Activated CD4-positive, alpha-beta T cell treated with anti-CD3 and anti-CD28 coated beads, Interleukin-2, amount 10 ng/mL, durations not matched to agents 7 days and 5 days (primary cell): ENCODE results near the gene MFRP. TPM values are rescaled to one million over a fixed set of nuclear protein-coding genes. Genes with fewer than 3 reads are reported as not detected.

Experiments used
- CTCF ChIA-PET: fragments of 350-600 bp; sonication (Branson Sonifier 250); formaldehyde crosslinking; loops from one replicate; lab custom pipeline; 2021; ENCODE audit warnings: antibody characterized with exemption; lab: Charles Lee
- POLR2A ChIA-PET: fragments of 350-600 bp; sonication (Branson Sonifier 250); formaldehyde crosslinking; loops from one replicate; lab custom pipeline; 2021; ENCODE audit warnings: antibody characterized with exemption; lab: Charles Lee
- DNase-seq: peaks from one replicate; pipeline ENCODE4 v3.0.0-alpha.2; 2020
- H3K27ac Mint-ChIP-seq: one replicate; pipeline ENCODE4 v1.8.0; 2021; ENCODE audit warnings: mild to moderate bottlenecking, moderate library complexity, mixed read lengths
- H3K27me3 Mint-ChIP-seq: one replicate; pipeline ENCODE4 v1.8.0; 2021; ENCODE audit warnings: mixed read lengths
- H3K36me3 Mint-ChIP-seq: one replicate; pipeline ENCODE4 v1.8.0; 2021; ENCODE audit warnings: low read depth, mixed read lengths
- H3K4me1 Mint-ChIP-seq: one replicate; pipeline ENCODE4 v1.8.0; 2021; ENCODE audit warnings: mixed read lengths
- H3K4me3 Mint-ChIP-seq: one replicate; pipeline ENCODE4 v1.8.0; 2021; ENCODE audit warnings: mild to moderate bottlenecking, moderate library complexity, mixed read lengths
- H3K9me3 Mint-ChIP-seq: one replicate; pipeline ENCODE4 v1.8.0; 2021; ENCODE audit warnings: mixed read lengths
- total RNA-seq, 2 experiments: library from RNA; stranded (reverse); gene quantifications; one replicate each; pipeline ENCODE4 v1.2.3, GENCODE V29; 2021

MFRP gene
- total RNA-seq, 2 experiments from 2014 or later = not detected

DNA sequence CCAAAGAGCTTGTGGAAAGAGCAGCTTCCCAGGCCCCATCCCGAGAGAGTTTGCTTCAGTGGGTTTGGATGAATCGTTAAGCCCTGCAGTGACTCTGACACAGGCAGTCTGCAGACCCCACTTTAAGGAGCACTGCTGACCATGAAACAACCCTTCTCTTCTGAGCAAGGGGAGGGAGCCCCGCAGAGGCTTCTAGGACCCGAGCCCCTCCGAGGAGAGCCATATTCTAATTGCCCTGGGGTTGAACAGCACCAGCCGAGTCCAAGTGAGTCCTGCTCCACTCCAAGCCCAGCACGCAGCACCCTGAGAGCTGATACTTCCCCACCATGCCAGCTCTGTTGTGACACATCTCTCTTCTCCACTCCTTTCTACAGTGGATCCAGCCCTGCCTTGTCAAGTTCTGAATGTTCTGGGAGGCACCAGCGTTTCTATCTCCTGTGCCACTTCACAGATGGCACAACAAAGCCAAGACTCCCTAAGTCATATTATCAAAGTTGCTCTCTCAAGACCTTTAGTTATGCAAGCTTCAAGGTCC, 24.6 kb upstream of the MFRP start:
- Mint-ChIP-seq H3K27ac (no peak overlapping the region), H3K9me3 (no peaks in the 10 kb centered on the region), H3K27me3 (peaks cover 9% of the 10 kb centered on the region), H3K4me3 (no peak overlapping the region), H3K36me3 (no peaks in the 10 kb centered on the region), H3K4me1 (peaks cover 10% of the 10 kb centered on the region)
- CTCF ChIA-PET = interaction anchor here (0.8 to 11.3 kb wide), 5 partner anchors 8 to 27 kb away, joined by 3 to 99 read pairs (median 3); partner anchors contain the start of gene USP2
- DNase-seq = no peak
- POLR2A ChIA-PET = no interaction called here

DNA sequence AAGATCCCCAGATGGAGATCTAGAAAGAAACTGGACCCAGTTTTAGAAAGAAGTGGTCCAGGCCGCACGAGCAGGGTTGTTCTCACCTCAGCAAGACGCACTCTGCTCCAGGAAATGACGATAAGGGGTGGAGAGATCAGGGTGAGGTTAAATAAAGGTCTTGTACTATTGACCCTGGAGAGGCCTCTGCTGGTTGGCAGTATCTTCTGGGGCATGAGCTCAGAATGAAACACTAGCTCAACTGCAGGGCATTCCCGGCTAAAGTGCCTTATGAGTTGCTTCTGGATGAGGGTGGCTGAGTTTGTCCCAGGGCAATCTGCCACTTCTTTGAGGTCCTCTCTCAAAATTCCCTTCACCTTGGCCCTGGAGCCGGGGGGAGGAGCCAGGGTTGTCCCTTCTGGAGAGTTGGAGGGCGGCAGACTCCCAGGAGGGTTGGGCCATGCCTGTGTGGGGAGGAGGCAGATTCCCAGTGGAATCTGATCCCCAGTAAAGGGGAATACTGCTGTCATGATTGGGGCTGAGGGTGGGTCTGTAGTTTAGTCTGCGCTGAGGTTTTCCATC, 24.1 kb upstream of the MFRP start:
- H3K4me1 Mint-ChIP-seq = peaks cover 10% of the 10 kb centered on the region
- ChIA-PET CTCF (interaction anchor here (0.7 to 11.3 kb wide), 7 partner anchors 9 to 27 kb away, joined by 3 to 99 read pairs (median 3); partner anchors contain the start of gene USP2), POLR2A (no interaction called here)
- no peak for DNase-seq
- H3K36me3 Mint-ChIP-seq = no peaks in the 10 kb centered on the region
- H3K27ac Mint-ChIP-seq = no peak overlapping the region
- H3K4me3 Mint-ChIP-seq = no peak overlapping the region
- H3K27me3 Mint-ChIP-seq = peaks cover 10% of the 10 kb centered on the region
- no peaks in the 10 kb centered on the region for H3K9me3 Mint-ChIP-seq

DNA sequence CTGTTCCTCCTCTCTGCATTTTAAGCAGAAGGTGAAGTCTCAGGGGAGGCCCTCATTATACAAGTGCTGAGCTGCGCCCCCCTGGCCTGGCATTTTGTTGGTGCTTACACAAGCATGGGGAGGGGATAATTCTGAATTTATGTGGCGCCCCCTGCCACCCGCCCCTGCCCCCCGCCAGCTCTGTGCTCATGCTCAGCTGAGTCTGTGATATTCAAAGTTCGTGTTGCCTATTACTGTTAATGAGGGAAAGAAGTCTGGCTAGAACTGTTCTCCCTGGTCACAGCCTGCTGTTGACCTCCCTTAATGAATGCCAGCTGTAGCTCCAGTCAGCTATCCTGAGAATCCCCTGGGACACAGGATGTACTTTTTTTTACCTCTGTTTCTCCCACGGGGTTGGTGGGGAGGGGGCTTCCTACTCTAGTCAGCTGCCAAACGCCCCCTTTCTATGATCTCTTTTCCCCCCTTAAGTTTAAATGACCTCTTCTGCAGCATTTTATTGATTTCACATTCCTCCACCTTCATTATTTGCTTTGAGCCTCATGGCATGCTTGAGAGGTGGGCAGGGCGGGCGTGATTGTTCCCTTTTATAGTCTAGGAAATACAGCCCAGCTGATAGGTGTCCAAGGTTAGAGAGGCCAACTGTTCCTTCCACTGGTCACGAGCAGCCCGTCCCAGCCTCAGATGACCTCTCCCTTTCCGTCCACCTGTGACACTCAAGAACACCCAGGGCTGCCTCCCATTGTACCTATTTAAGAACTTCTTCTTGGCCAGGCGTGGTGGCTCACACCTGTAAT, 22.8 kb upstream of the MFRP start:
- no peaks in the 10 kb centered on the region for H3K9me3 Mint-ChIP-seq
- CTCF ChIA-PET = interaction anchor here (11.3 kb wide), 1 partner anchor 12 kb away, joined by 99 read pairs; no protein-coding TSS in a partner anchor
- H3K36me3 Mint-ChIP-seq = peaks cover 2% of the 10 kb centered on the region
- POLR2A ChIA-PET = no interaction called here
- DNase-seq = no peak
- H3K27ac Mint-ChIP-seq = no peak overlapping the region
- H3K27me3 Mint-ChIP-seq = peaks cover 23% of the 10 kb centered on the region
- no peak overlapping the region for H3K4me3 Mint-ChIP-seq
- peaks cover 15% of the 10 kb centered on the region for H3K4me1 Mint-ChIP-seq

DNA sequence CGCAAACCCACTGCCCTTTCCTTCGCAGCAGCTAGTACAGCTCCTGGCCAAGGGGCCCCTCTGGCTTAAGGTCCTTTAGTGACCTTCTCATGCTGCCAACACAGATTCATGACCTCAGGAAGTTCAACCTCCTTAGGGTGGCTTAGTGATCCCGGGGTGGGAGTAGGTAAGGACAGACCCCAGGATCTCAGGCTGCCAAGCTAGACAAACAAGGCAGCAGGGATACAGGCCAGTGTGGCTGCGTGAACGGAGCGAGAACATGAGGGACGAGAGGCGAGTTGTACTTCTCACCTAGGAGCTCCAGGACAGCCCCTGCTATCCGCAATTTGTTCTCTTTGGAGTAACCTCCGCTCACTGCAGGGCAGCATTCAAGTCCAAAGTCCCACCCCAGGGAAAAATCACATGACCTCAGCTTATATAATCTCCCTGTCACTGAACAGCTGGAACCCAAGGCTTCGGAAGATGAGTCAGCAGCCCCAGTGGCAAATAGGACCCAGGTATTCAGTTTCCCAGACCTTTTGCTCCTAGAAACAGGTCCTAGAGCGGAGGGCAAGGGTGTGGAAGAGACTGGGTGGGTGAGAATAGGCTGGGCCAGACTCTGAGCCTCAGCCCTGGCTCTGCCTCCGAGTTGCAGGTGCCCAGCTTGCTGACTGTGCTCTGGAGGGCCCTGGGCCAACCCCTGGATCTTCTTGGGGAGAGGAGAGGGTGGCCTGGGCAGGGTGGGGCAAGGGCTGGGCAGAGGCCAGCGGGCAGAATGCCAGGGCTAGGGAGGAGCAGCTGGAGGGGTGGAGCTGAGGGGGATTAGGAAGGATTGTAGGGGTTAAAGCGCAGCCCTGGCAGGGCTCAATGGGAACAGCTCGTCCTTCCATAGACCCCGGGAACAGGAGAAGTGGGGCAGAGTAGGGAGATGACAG, 21.9 kb upstream of the MFRP start:
- H3K9me3 Mint-ChIP-seq = no peaks in the 10 kb centered on the region
- no peak overlapping the region for H3K4me3 Mint-ChIP-seq
- H3K27me3 Mint-ChIP-seq = peaks cover 24% of the 10 kb centered on the region
- H3K36me3 Mint-ChIP-seq = peaks cover 2% of the 10 kb centered on the region
- H3K4me1 Mint-ChIP-seq = peaks cover 7% of the 10 kb centered on the region
- no peak overlapping the region for H3K27ac Mint-ChIP-seq
- POLR2A ChIA-PET = no interaction called here
- CTCF ChIA-PET = interaction anchor here (0.6 to 11.3 kb wide), 5 partner anchors 8 to 686 kb away, joined by 3 to 99 read pairs (median 4); partner anchors contain the start of gene USP2
- no peak for DNase-seq

DNA sequence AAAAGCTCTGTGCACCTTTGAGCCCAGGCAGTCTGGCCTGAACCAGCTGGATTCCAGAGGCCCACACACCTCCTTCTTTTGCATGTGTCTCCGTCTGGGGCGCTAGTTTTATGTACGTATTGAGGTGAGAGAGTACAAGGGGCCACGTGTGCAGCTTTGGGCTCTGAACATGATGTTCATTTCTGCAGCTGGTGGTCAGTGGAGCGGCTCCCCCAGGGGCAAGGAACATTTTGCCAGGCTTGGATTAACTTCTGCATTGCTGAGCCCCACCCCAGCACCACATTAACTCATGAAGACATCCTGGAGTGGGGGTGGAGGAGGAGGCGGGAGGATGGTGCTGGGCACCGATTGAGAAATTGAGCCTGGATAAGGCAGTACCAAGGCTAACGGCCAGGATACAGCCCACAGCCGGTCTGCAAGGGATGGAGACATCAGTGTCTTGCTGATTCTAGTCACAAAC, 21.2 kb upstream of the MFRP start:
- peaks cover 2% of the 10 kb centered on the region for H3K36me3 Mint-ChIP-seq
- no peak overlapping the region for H3K4me3 Mint-ChIP-seq
- H3K27me3 Mint-ChIP-seq = peaks cover 29% of the 10 kb centered on the region
- no peaks in the 10 kb centered on the region for H3K9me3 Mint-ChIP-seq
- ChIA-PET POLR2A (no interaction called here), CTCF (interaction anchor here (0.6 to 11.3 kb wide), 6 partner anchors 8 to 686 kb away, joined by 3 to 99 read pairs (median 4); partner anchors contain the start of gene USP2)
- no peak for DNase-seq
- H3K4me1 Mint-ChIP-seq = peaks cover 5% of the 10 kb centered on the region
- H3K27ac Mint-ChIP-seq = no peak overlapping the region

DNA sequence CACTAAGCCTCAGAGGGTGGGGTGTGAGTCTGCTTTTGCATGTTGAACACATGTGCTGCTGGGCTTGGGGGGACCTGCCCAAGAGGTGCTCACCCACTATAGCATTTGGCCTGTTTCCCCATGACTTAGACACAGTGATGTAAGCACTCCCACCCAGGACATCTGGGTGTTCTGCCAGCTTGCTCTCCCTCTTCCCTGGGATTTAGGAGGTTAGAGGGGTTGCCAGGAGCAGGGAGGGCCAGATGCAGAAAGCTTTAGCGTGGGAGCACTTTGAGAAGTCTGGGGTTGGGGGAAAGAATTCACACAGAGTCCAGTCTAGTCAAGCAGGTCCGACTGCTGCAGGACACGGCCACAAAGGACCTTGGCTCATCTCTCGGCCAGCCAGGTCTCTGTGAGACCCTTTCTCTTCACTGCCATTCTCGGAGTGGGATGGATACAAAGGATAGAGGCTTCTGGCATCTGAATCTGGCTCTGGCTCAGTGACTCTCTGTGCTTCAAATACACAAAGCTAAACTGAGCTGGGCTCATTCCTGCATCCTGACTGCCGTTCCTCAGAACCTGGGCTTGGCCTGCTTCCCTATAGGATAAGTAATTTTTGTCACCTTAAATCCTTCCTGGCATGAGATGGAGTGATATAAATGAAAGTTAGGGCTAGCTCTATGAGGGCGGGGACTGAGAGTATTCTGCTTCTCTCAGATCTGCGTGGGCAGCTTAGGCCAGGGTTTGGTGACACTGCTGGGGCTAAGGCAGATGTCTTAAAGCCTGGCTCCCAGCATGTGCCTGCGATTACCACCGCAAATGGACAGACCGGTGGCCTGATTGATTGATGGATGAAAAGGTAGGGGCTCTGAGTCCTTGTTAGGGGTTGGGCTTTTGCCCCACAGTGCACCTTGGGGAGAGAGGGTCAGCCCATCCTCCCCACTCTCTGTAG, 20.4 kb upstream of the MFRP start:
- POLR2A ChIA-PET = no interaction called here
- no peak for DNase-seq
- Mint-ChIP-seq H3K9me3 (no peaks in the 10 kb centered on the region), H3K4me3 (no peak overlapping the region), H3K27ac (no peak overlapping the region), H3K27me3 (peaks cover 36% of the 10 kb centered on the region), H3K4me1 (peaks cover 5% of the 10 kb centered on the region), H3K36me3 (peaks cover 2% of the 10 kb centered on the region)
- CTCF ChIA-PET = interaction anchor here (0.9 to 11.3 kb wide), 4 partner anchors 9 to 108 kb away, joined by 3 to 99 read pairs (median 4); partner anchors contain the start of gene USP2

DNA sequence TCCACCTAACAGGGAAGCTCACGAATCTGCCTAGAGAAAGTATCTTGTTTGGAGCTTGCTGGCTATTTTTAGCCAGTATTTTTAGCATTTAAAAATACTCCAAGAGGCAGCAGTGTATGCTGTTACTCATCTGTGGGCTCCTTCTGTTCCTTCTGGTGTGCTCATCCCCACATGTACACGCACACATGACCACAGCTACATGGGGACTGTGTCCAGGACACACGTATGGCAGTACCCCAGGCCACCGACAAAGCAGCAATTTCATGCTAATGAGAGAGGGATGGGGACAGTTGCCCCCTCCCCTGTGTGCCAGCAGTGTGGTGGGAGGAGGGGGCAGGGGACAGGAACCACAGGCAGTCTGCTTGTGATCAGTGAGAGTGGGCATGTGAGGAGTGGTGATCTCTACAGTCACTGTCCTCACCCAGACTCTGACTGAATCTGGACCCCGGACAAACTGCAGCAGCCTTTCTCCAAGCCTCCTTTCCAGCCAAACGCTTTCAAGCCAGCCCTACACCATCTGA, 18.6 kb upstream of the MFRP start:
- no peak overlapping the region for H3K27ac Mint-ChIP-seq
- no peak overlapping the region for H3K4me3 Mint-ChIP-seq
- peaks cover 2% of the 10 kb centered on the region for H3K36me3 Mint-ChIP-seq
- CTCF ChIA-PET = interaction anchor here (0.9 to 1.8 kb wide), 5 partner anchors 8 to 110 kb away, joined by 3 to 14 read pairs (median 4); no protein-coding TSS in a partner anchor
- POLR2A ChIA-PET = no interaction called here
- peaks cover 5% of the 10 kb centered on the region for H3K4me1 Mint-ChIP-seq
- H3K27me3 Mint-ChIP-seq = peaks cover 37% of the 10 kb centered on the region
- H3K9me3 Mint-ChIP-seq = no peaks in the 10 kb centered on the region
- DNase-seq = no peak

DNA sequence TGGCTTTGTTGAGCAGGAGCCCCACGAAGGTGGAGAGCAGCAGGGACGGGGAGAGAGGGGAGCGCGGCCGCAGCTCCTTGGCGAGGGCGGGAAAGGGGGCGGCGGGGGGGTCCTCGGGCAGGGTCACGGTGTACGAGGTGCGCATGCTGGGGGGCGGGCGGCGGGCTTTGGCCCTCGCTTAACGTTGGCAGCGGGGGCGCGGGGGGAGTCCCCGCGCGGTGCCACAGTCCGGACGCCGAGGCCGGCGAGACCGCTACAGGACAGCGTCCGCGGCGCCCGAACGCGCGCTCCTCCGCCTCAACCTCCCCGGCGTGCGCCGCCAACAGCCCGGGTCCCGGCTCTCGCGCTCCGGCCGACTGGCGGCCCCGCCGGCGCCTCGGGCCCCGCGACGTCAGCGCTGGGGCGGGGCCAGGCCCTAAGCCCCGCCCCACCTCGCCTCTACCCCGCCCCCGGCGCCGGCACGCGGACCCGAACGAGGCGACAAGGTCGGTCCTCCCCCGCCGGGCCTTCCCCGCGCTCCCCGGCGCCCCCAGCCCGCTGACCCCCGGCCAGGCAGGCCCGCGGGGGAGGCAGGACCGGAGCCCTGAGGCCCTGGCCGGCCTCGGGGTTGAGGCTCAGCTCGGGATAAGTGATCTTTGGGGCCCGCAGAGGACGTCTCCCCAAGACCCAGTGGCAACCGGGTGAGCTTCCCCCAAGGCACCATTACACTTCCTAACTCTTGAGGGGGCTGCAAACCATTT, 17.5 kb upstream of the MFRP start:
- Mint-ChIP-seq H3K9me3 (no peaks in the 10 kb centered on the region), H3K27me3 (peaks cover 37% of the 10 kb centered on the region), H3K27ac (no peak overlapping the region), H3K36me3 (peaks cover 2% of the 10 kb centered on the region), H3K4me1 (peaks cover 13% of the 10 kb centered on the region), H3K4me3 (peak overlapping the region; percentile 66)
- POLR2A ChIA-PET = no interaction called here
- CTCF ChIA-PET = interaction anchor here (0.9 to 1.8 kb wide), 7 partner anchors 8 to 111 kb away, joined by 3 to 14 read pairs (median 4); no protein-coding TSS in a partner anchor
- DNase-seq = peak; percentile 45

DNA sequence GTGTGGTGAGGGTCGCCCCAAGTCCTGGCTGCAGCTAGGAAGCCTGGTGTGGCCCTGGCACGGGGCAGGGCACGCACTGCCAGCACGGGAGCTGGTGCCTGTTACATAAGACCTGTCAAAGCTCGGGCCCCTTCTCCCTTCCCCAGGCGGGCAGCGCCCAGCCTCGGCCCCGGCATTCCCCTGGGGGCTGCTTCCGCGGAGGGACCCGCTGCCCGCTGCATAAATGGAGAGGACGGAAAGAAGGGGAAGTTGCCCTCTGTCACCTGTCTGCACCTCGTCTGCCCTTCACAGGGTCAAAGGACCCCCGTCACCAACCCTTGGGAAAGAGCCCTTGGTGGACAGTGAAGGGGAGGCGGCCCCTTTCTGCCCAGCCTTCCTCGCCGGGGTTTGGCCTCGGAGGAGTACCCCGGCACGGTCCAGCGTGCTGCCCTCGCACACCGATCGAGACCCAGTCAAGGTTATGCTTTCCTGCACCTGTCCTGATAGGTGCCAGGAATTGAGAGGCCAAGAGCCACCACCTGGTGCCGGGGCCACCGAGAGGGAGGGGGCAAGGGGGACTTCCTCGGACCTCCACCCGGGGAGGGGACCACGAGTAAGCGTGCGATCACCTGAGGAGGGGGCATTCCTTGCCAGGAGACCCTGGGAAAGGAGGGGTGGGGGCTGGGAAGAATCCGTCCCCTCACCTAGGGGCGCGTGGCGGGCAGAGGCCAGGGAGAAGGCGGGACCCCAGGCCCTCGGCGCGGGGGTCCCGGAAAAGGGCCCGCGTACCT, 16.8 kb upstream of the MFRP start:
- H3K27ac Mint-ChIP-seq = no peak overlapping the region
- H3K9me3 Mint-ChIP-seq = no peaks in the 10 kb centered on the region
- CTCF ChIA-PET = interaction anchor here (0.9 to 1.8 kb wide), 2 partner anchors 17 to 112 kb away, joined by 3 to 4 read pairs; no protein-coding TSS in a partner anchor
- DNase-seq = no peak
- no peak overlapping the region for H3K4me3 Mint-ChIP-seq
- peaks cover 2% of the 10 kb centered on the region for H3K36me3 Mint-ChIP-seq
- POLR2A ChIA-PET = interaction anchor here (0.6 kb wide), 2 partner anchors 838 to 1238 kb away, joined by 3 read pairs; no protein-coding TSS in a partner anchor
- H3K4me1 Mint-ChIP-seq = peaks cover 13% of the 10 kb centered on the region
- H3K27me3 Mint-ChIP-seq = peaks cover 39% of the 10 kb centered on the region

DNA sequence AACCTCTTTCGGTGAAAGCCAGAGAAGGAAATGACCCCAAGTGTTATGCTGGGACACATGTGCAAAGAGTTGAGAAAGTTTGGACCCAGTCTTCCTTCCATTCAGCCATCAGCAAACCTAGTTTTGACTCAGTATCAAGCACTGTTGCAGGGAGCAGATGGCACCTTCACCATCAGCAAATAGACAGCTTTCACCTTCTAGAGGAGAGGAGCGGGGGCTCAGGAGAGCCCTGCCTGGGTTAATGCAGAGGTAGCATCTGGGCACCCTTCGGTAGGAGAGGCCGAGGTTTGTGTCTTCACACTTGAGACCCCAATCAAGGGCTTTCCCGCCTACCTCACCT, 16.2 kb upstream of the MFRP start:
- H3K4me1 Mint-ChIP-seq = peaks cover 13% of the 10 kb centered on the region
- H3K36me3 Mint-ChIP-seq = peaks cover 2% of the 10 kb centered on the region
- peaks cover 39% of the 10 kb centered on the region for H3K27me3 Mint-ChIP-seq
- H3K9me3 Mint-ChIP-seq = no peaks in the 10 kb centered on the region
- ChIA-PET CTCF (interaction anchor here (1.2 to 2.2 kb wide), 2 partner anchors 19 to 24 kb away, joined by 3 to 13 read pairs; partner anchors contain the start of gene USP2), POLR2A (interaction anchor here (0.6 kb wide), 2 partner anchors 838 to 1239 kb away, joined by 3 read pairs; no protein-coding TSS in a partner anchor)
- no peak overlapping the region for H3K27ac Mint-ChIP-seq
- no peak overlapping the region for H3K4me3 Mint-ChIP-seq
- DNase-seq = no peak
